Activated B cell treated with CpG ODN at 0.5 μM for 24 hours (primary cell): ENCODE measurements around the gene RNF168. TPM values are rescaled to one million over a fixed set of nuclear protein-coding genes. Genes with fewer than 3 reads are reported as not detected.
"Not testable (repeated sequence)": the region's sequence is repeated elsewhere in the genome, so short reads cannot be mapped to it uniquely, and the experiment has no call there.

ENCODE experiments used
- ATAC-seq: fragments of 200-7000 bp; cut with Tn5 transposase; one replicate; pipeline ENCODE4 v1.10.0; 2021; ENCODE audit warnings: low read depth, mild to moderate bottlenecking, moderate library complexity
- CTCF ChIA-PET: fragments of 350-600 bp; sonication (Branson Sonifier 250); formaldehyde crosslinking; loops from one replicate; lab custom pipeline; 2021; ENCODE audit warnings: antibody characterized with exemption; lab: Charles Lee
- POLR2A ChIA-PET: fragments of 350-600 bp; sonication (Branson Sonifier 250); formaldehyde crosslinking; loops from one replicate; lab custom pipeline; 2021; ENCODE audit warnings: antibody characterized with exemption; lab: Charles Lee
- DNase-seq: peaks from one replicate; pipeline ENCODE4 v3.0.0; 2022
- H3K27ac Mint-ChIP-seq: one replicate; pipeline ENCODE4 v1.8.0; 2020; ENCODE audit warnings: mixed read lengths
- H3K27me3 Mint-ChIP-seq: one replicate; pipeline ENCODE4 v1.8.0; 2021; ENCODE audit warnings: mixed read lengths
- H3K36me3 Mint-ChIP-seq: one replicate; pipeline ENCODE4 v1.8.0; 2021; ENCODE audit warnings: low read depth, mixed read lengths
- H3K4me1 Mint-ChIP-seq: one replicate; pipeline ENCODE4 v1.8.0; 2021; ENCODE audit warnings: mixed read lengths
- H3K4me3 Mint-ChIP-seq: one replicate; pipeline ENCODE4 v1.8.0; 2020; ENCODE audit warnings: mild to moderate bottlenecking, mixed read lengths
- H3K9me3 Mint-ChIP-seq: one replicate; pipeline ENCODE4 v1.8.0; 2020; ENCODE audit warnings: mixed read lengths
- intact Hi-C: fragments of 100-400 bp; cut with micrococcal nuclease; formaldehyde crosslinking; loops from one replicate; pipeline ENCODE4 v1.15.1; 2024
- total RNA-seq: library from RNA; stranded (reverse); gene quantifications from 2 replicates; pipeline ENCODE4 v1.2.3, GENCODE V29; 2022
- TF ChIP-seq, protein P1 (sequence below): fragments of 200-600 bp; IDR thresholded peaks from one replicate; pipeline ENCODE4 v1.8.0; 2022; ENCODE audit warnings: antibody characterized with exemption, mild to moderate bottlenecking

Gene RNF168
- total RNA-seq, 1 donor from 2014 or later, result 27.8 TPM

DNA sequence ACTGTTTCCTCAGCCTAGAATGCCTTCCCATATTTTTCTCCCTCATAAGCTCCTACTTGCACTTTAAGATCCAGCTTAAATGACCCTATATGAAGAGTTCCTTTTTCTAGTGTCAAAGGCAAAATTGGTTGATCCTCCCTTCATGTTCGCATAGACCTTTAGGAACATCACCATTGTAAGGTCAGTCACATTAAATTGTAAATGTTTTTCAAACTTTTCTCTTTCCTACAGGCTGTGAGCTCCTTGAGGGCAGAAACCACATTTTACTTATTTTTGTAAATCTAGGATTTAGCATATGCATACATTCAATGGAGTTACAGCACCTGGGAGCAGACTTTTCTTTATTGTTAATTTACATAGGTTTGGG, 10.8 kb upstream of the RNF168 start:
- CTCF ChIA-PET, result no interaction called here
- intact Hi-C loops, result no loop called here
- POLR2A ChIA-PET, result no interaction called here
- Mint-ChIP-seq H3K27ac (no peak overlapping the region), H3K9me3 (peaks cover 24% of the 10 kb centered on the region), H3K36me3 (peaks cover 5% of the 10 kb centered on the region), H3K4me1 (no peaks in the 10 kb centered on the region), H3K27me3 (no peaks in the 10 kb centered on the region), H3K4me3 (no peak overlapping the region)
- no peak for ATAC-seq
- DNase-seq, result no peak
- TF ChIP-seq, protein P1, sequence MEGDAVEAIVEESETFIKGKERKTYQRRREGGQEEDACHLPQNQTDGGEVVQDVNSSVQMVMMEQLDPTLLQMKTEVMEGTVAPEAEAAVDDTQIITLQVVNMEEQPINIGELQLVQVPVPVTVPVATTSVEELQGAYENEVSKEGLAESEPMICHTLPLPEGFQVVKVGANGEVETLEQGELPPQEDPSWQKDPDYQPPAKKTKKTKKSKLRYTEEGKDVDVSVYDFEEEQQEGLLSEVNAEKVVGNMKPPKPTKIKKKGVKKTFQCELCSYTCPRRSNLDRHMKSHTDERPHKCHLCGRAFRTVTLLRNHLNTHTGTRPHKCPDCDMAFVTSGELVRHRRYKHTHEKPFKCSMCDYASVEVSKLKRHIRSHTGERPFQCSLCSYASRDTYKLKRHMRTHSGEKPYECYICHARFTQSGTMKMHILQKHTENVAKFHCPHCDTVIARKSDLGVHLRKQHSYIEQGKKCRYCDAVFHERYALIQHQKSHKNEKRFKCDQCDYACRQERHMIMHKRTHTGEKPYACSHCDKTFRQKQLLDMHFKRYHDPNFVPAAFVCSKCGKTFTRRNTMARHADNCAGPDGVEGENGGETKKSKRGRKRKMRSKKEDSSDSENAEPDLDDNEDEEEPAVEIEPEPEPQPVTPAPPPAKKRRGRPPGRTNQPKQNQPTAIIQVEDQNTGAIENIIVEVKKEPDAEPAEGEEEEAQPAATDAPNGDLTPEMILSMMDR, result no peak

DNA sequence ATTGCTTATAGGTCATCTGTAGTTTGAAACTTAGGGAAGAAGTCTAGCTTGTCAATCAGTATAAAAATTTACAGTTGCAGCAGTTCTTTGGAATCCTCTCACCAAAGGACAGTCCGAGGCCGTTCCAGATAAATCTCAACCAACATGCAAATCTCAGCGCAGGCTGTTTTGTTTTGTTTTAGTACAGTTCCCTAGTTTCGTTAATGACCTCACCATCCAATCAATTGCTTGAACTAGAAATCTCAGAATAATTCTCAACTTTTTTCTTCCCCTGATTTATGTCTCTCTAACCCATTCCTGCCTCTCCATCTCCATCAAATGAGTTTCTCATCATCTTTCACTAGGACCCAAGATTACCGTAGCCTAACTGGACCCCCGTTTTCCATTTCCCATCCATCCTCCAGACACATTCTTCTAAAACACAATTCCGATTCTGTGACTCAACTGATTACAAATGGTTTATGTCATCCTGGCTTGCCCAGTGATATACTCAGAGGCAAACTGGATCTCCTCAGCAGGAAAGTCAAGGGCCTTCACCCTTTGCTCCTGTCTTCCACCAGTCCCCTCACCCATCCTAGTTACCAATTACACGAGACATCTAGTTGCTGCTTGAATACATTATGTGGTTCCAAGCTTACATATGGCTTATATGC, 10.3 kb upstream of the RNF168 start:
- H3K4me1 Mint-ChIP-seq, result no peaks in the 10 kb centered on the region
- TF ChIP-seq, protein P1, result no peak
- intact Hi-C loops, result no loop called here
- ChIA-PET CTCF (no interaction called here), POLR2A (interaction anchor here (0.7 kb wide), 1 partner anchor 421 kb away, joined by 5 read pairs; no protein-coding TSS in a partner anchor)
- ATAC-seq (no peak), DNase-seq (no peak)
- H3K4me3 Mint-ChIP-seq, result no peak overlapping the region
- H3K9me3 Mint-ChIP-seq, result peaks cover 24% of the 10 kb centered on the region
- no peaks in the 10 kb centered on the region for H3K27me3 Mint-ChIP-seq
- no peak overlapping the region for H3K27ac Mint-ChIP-seq
- H3K36me3 Mint-ChIP-seq, result peaks cover 5% of the 10 kb centered on the region

DNA sequence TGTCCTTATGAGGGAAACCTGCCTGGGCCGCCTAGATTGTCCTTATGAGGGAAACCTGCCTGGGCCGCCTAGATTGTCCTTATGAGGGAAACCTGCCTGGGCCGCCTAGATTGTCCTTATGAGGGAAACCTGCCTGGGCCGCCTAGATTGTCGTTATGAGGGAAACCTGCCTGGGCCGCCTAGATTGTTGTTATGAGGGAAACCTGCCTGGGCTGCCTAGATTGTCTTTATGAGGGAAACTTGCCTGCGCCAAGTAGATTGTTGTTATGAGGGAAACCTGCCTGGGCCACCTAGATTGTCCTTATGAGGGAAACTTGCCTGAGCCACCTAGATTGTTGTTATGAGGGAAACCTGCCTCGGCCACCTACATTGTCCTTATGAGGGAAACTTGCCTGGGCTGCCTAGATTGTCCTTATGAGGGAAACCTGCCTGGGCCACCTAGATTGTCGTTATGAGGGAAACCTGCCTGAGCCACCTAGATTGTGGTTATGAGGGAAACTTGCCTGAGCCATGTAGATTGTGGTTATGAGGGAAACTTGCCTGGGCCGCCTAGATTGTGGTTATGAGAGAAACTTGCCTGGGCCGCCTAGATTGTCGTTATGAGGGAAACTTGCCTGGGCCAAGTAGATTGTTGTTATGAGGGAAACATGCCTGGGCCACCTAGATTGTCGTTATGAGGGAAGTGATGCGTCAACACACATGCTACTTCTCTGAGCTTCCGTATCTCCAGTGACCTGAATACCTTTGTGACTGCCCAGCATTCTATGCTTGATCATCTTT, 8.3 kb upstream of the RNF168 start:
- DNase-seq, H3K27me3 Mint-ChIP-seq, intact Hi-C loops, ATAC-seq, H3K36me3 Mint-ChIP-seq, H3K4me3 Mint-ChIP-seq, POLR2A ChIA-PET, CTCF ChIA-PET, H3K4me1 Mint-ChIP-seq, H3K27ac Mint-ChIP-seq: not testable (repeated sequence)
- peaks cover 25% of the 10 kb centered on the region for H3K9me3 Mint-ChIP-seq

DNA sequence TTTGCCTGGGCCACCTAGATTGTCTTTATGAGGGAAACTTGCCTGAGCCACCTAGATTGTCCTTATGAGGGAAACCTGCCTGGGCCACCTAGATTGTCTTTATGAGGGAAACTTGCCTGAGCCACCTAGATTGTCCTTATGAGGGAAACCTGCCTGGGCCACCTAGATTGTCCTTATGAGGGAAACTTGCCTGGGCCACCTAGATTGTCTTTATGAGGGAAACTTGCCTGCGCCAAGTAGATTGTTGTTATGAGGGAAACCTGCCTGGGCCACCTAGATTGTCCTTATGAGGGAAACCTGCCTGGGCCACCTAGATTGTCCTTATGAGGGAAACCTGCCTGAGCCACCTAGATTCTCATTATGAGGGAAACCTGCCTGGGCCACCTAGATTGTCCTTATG, 7.5 kb upstream of the RNF168 start:
- H3K4me1 Mint-ChIP-seq, ATAC-seq, DNase-seq, intact Hi-C loops, CTCF ChIA-PET, H3K4me3 Mint-ChIP-seq, H3K27ac Mint-ChIP-seq, H3K36me3 Mint-ChIP-seq, H3K27me3 Mint-ChIP-seq, POLR2A ChIA-PET: not testable (repeated sequence)
- peaks cover 27% of the 10 kb centered on the region for H3K9me3 Mint-ChIP-seq

DNA sequence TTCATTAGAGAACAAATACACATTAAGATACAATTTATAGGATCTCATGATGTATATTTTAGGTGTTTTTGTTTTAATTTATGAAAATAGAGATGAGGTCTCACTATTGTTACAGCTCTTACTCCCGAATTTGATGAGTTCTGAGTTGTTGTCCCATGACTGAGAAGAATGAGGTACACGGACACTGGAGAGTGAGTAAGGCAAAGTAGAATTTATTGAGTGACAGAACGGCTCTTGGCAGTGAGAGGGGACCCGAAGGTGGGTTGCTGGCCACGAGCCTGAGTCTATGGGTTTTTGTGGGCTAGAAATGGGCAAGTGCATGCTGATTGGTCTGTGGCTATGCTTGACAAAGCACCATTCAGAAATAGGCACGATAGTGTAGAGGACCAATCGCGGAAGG, 3.1 kb upstream of the RNF168 start:
- intact Hi-C loops, result no loop called here
- Mint-ChIP-seq H3K27me3 (no peaks in the 10 kb centered on the region), H3K4me1 (peaks cover 7% of the 10 kb centered on the region), H3K4me3 (no peak overlapping the region), H3K36me3 (peaks cover 7% of the 10 kb centered on the region), H3K27ac (no peak overlapping the region), H3K9me3 (peaks cover 13% of the 10 kb centered on the region)
- ChIA-PET CTCF (no interaction called here), POLR2A (interaction anchor here (1.7 kb wide), 1 partner anchor 22 kb away, joined by 3 read pairs; no protein-coding TSS in a partner anchor)
- ATAC-seq (no peak), DNase-seq (no peak)
- TF ChIP-seq, protein P1, result no peak

DNA sequence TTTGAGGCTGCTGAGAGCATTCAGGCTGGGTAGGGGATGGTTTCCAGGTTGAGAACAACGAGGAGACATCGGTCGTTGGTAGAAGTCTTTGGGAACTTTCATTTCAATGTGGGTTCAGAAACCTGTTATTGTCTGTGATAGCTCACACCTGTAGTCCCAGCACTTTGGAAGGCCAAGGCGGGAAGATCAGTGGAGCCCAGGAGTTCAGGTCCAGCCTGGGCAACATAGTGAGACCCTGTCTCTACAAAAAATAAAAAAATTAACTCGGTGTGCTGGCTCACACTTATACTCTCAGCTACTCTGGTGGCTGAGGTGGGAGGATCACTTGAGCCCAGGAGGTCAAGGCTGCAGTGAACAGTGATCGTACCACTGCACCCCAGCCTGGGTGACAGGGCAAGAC, 988 bp upstream of the RNF168 start:
- peak overlapping the region; percentile 98 for H3K4me3 Mint-ChIP-seq
- intact Hi-C loops, result loop anchor here (5.0 kb wide), 2 partner anchors 128 to 363 kb away; partner anchors contain the start of gene SENP5
- ChIA-PET CTCF (interaction anchor here (2.9 kb wide), 1 partner anchor 24 kb away, joined by 11 read pairs; no protein-coding TSS in a partner anchor), POLR2A (interaction anchor here (0.6 to 2.5 kb wide), 3 partner anchors 24 to 206 kb away, joined by 5 to 14 read pairs (median 13); partner anchors contain the start of genes FBXO45 and WDR53)
- ATAC-seq, result no peak
- DNase-seq, result no peak
- H3K27ac Mint-ChIP-seq, result peak overlapping the region; percentile 61
- H3K9me3 Mint-ChIP-seq, result peaks cover 13% of the 10 kb centered on the region
- peaks cover 26% of the 10 kb centered on the region for H3K4me1 Mint-ChIP-seq
- no peaks in the 10 kb centered on the region for H3K27me3 Mint-ChIP-seq
- TF ChIP-seq, protein P1, result no peak
- peaks cover 16% of the 10 kb centered on the region for H3K36me3 Mint-ChIP-seq

DNA sequence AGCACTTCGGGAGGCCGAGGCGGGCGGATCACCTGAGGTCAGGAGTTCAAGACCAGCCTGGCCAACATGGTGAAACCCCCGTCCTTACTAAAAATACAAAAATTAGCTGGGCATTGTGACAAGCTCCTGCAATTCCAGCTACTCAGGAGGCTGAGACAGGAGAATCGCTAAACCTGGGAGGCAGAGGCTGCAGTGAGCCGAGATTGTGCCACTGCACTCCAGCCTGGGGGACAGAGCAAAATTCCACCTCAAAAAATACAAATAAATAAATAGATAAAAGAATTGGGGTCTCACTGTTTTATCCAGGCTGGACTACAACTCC, 470 bp upstream of the RNF168 start:
- Mint-ChIP-seq H3K4me1 (peaks cover 31% of the 10 kb centered on the region), H3K9me3 (peaks cover 13% of the 10 kb centered on the region), H3K36me3 (peaks cover 20% of the 10 kb centered on the region), H3K27ac (peak overlapping the region; percentile 90), H3K4me3 (peak overlapping the region; percentile 98)
- not testable (repeated sequence) for H3K27me3 Mint-ChIP-seq, ATAC-seq, DNase-seq
- intact Hi-C loops, result loop anchor here (5.0 kb wide), 2 partner anchors 128 to 363 kb away; partner anchors contain the start of gene SENP5
- ChIA-PET CTCF (interaction anchor here (1.0 to 2.9 kb wide), 2 partner anchors 19 to 25 kb away, joined by 4 to 11 read pairs; no protein-coding TSS in a partner anchor), POLR2A (interaction anchor here (0.5 to 2.5 kb wide), 7 partner anchors 25 to 216 kb away, joined by 3 to 14 read pairs (median 5); partner anchors contain the start of genes FBXO45, PCYT1A, UBXN7 and WDR53)
